ENCODE measurements around the gene ADK. TPM values are rescaled to one million over a fixed set of nuclear protein-coding genes. Genes with fewer than 3 reads are reported as not detected.

The ADK gene
- total and polyA plus RNA-seq, 2 donors from 2014 or later: 33.0 to 38.3 TPM

GRCh38 chr10:74530981-74531380, 380.0 kb downstream of the ADK start:
- Histone ChIP-seq H3K36me3 (ENCODE audit: control insufficient read depth in 2 of 3, insufficient read depth in 3 of 3, low read length in 3 of 3) (no peaks in the 10 kb centered on the region), H3K27ac (ENCODE audit: low read depth in 2 of 2, low read length in 2 of 2) (no peak overlapping the region), H3K27me3 (ENCODE audit: control insufficient read depth, insufficient read depth, low read length) (no peaks in the 10 kb centered on the region), H3K9me3 (ENCODE audit: control insufficient read depth in 2 of 3, insufficient read depth in 1 of 3, low read length in 3 of 3) (no peaks in the 10 kb centered on the region), H3K9ac (ENCODE audit: low read length in 3 of 3) (no peak overlapping the region), H3K4me3 (ENCODE audit: low read length in 3 of 3) (no peak overlapping the region), H3K4me1 (ENCODE audit: control insufficient read depth in 2 of 3, insufficient read depth in 2 of 3, low read depth in 1 of 3, low read length in 3 of 3) (no peaks in the 10 kb centered on the region)
- FAIRE-seq: no peak
- intact Hi-C loops (cut with DNase I): no loop called here
- TF ChIP-seq CTCF (IDR thresholded peaks at IDR 0.05; ENCODE audit: borderline replicate concordance, extremely low read depth, insufficient read depth): no peak
- DNase-seq: no peak

DNA sequence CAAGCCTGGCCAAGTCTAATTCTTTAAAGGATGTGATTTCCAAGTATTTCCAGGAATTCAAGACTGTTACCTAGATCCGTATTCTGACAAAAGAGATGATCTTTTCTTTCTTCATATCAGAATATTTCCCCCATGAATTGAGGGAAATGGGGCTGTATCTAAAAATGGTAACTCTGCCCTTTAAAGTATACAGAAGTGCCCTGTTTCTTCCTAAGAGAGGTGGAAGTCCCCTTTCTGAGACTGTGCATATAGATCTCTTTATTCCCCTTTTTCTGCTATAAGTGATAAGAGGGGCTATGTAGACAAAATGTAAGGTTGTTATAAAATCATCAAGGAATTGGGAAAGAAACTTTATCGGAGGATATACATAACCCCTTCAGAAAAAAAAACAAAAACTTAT, 388.3 kb downstream of the ADK start:
- no peak for DNase-seq
- Histone ChIP-seq H3K9ac (ENCODE audit: low read length in 3 of 3) (no peak overlapping the region), H3K27me3 (ENCODE audit: control insufficient read depth, insufficient read depth, low read length) (no peaks in the 10 kb centered on the region), H3K4me3 (ENCODE audit: low read length in 3 of 3) (no peak overlapping the region), H3K4me1 (ENCODE audit: control insufficient read depth in 2 of 3, insufficient read depth in 2 of 3, low read depth in 1 of 3, low read length in 3 of 3) (no peaks in the 10 kb centered on the region), H3K36me3 (ENCODE audit: control insufficient read depth in 2 of 3, insufficient read depth in 3 of 3, low read length in 3 of 3) (no peaks in the 10 kb centered on the region), H3K9me3 (ENCODE audit: control insufficient read depth in 2 of 3, insufficient read depth in 1 of 3, low read length in 3 of 3) (no peaks in the 10 kb centered on the region), H3K27ac (ENCODE audit: low read depth in 2 of 2, low read length in 2 of 2) (no peak overlapping the region)
- no peak for TF ChIP-seq CTCF (IDR thresholded peaks at IDR 0.05; ENCODE audit: borderline replicate concordance, extremely low read depth, insufficient read depth)
- no peak for FAIRE-seq
- intact Hi-C loops (cut with DNase I): no loop called here

DNA sequence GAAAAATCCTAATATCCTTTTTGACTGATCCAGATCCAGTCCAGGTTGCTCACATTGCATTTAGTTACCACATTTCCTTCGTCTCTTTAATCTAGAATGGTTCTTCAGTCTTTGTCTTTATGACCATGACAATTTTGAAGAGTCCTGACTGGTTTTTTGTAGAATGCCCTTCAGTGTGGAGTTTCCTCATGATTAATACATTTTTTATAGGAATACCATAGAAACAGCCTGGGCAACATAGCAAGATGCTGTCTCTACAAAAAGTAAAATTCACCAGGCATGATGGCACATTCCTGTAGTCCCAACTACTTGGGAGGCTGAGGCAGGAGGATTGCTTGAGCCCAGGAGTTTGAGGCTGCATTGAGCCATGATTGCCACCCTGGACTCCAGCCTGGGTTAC, 390.4 kb downstream of the ADK start:
- FAIRE-seq (no peak), DNase-seq (no peak)
- TF ChIP-seq CTCF (IDR thresholded peaks at IDR 0.05; ENCODE audit: borderline replicate concordance, extremely low read depth, insufficient read depth): no peak
- H3K4me1 ChIP-seq (ENCODE audit: control insufficient read depth in 2 of 3, insufficient read depth in 2 of 3, low read depth in 1 of 3, low read length in 3 of 3): no peaks in the 10 kb centered on the region
- no peaks in the 10 kb centered on the region for H3K9me3 ChIP-seq (ENCODE audit: control insufficient read depth in 2 of 3, insufficient read depth in 1 of 3, low read length in 3 of 3)
- no peak overlapping the region for H3K9ac ChIP-seq (ENCODE audit: low read length in 3 of 3)
- no peak overlapping the region for H3K27ac ChIP-seq (ENCODE audit: low read depth in 2 of 2, low read length in 2 of 2)
- no peaks in the 10 kb centered on the region for H3K27me3 ChIP-seq (ENCODE audit: control insufficient read depth, insufficient read depth, low read length)
- intact Hi-C loops (cut with DNase I): no loop called here
- H3K36me3 ChIP-seq (ENCODE audit: control insufficient read depth in 2 of 3, insufficient read depth in 3 of 3, low read length in 3 of 3): no peaks in the 10 kb centered on the region
- no peak overlapping the region for H3K4me3 ChIP-seq (ENCODE audit: low read length in 3 of 3)

DNA sequence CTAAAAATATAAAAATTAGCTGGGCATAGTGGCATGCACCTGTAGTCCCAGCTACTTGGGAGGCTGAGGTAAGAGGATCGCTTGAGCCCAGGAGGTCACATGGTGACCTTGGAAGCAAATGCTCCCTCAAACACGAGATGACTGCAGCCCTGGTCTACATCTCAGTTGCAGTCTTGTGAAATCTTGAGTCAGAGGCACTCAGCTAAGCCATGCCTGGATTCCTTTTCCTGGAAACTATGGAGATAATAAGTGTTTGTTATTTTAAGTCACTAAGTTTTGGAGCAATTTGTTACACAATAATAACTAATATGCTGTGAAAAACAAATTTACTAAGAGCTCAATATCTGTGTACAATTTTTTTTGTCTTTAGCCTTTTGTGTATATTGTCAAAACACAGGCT, 391.1 kb downstream of the ADK start:
- Histone ChIP-seq H3K36me3 (ENCODE audit: control insufficient read depth in 2 of 3, insufficient read depth in 3 of 3, low read length in 3 of 3) (no peaks in the 10 kb centered on the region), H3K27me3 (ENCODE audit: control insufficient read depth, insufficient read depth, low read length) (no peaks in the 10 kb centered on the region), H3K4me3 (ENCODE audit: low read length in 3 of 3) (no peak overlapping the region), H3K9ac (ENCODE audit: low read length in 3 of 3) (no peak overlapping the region), H3K9me3 (ENCODE audit: control insufficient read depth in 2 of 3, insufficient read depth in 1 of 3, low read length in 3 of 3) (no peaks in the 10 kb centered on the region), H3K27ac (ENCODE audit: low read depth in 2 of 2, low read length in 2 of 2) (no peak overlapping the region), H3K4me1 (ENCODE audit: control insufficient read depth in 2 of 3, insufficient read depth in 2 of 3, low read depth in 1 of 3, low read length in 3 of 3) (no peaks in the 10 kb centered on the region)
- no peak for DNase-seq
- no peak for FAIRE-seq
- intact Hi-C loops (cut with DNase I): no loop called here
- TF ChIP-seq CTCF (IDR thresholded peaks at IDR 0.05; ENCODE audit: borderline replicate concordance, extremely low read depth, insufficient read depth): no peak
